DOHH2 (cell line): ENCODE results near the gene HOXA6.
A peak's percentile ranks its signal among the peaks of the same experiment; 100 is the strongest.

Experiments used
- CTCF ChIP-seq: fragments of 200-600 bp; sonication (generic); IDR thresholded peaks from one replicate; pipeline ENCODE4 v1.5.1; 2014; ENCODE audit warnings: antibody characterized with exemption, mild to moderate bottlenecking, low read depth, low read length; ENCODE audit not compliant: poor library complexity, severe bottlenecking
- EZH2phosphoT487 ChIP-seq: fragments of 200-600 bp; sonication (generic); IDR thresholded peaks from 2 replicates; pipeline ENCODE4 v1.6.1; 2017; ENCODE audit warnings: borderline replicate concordance, mild to moderate bottlenecking, antibody characterized with exemption, low read length, moderate library complexity, mixed read lengths

- TF ChIP-seq CTCF (no peak), EZH2phosphoT487 (peak; percentile 10; the same call in 1 of the 2 replicates)
Observed at GRCh38 chr7:27193335-27194001, 45.9 kb upstream of the HOXA6 start.
